H9 (cell line): Measurements from ENCODE around the gene AARSD1. TPM values are rescaled to one million over a fixed set of nuclear protein-coding genes. Genes with fewer than 3 reads are reported as not detected.
A peak's percentile ranks its signal among the peaks of the same experiment; 100 is the strongest.

ENCODE experiments used
- DNase-seq: peaks from one replicate; pipeline ENCODE4 v3.0.0-alpha.2; 2017
- H2AFZ ChIP-seq: one replicate; pipeline ENCODE4 v1.6.1; 2013; ENCODE audit warnings: mild to moderate bottlenecking, low read length, control low read depth, moderate library complexity
- H2AK5ac ChIP-seq: 2 replicates; pipeline ENCODE4 v1.6.1; 2013; ENCODE audit warnings: low read length, control low read depth, mixed read lengths; ENCODE audit not compliant: insufficient read length
- H2BK120ac ChIP-seq: one replicate; pipeline ENCODE4 v1.6.1; 2013; ENCODE audit warnings: low read depth, mild to moderate bottlenecking, low read length, control low read depth, inconsistent platforms; ENCODE audit not compliant: poor library complexity, severe bottlenecking
- H2BK12ac ChIP-seq: 2 replicates; pipeline ENCODE4 v1.6.1; 2013; ENCODE audit warnings: low read length, control low read depth, mixed read lengths, low read depth; ENCODE audit not compliant: insufficient read length
- H2BK15ac ChIP-seq: 2 replicates; pipeline ENCODE4 v1.6.1; 2013; ENCODE audit warnings: low read depth, low read length, control low read depth
- H2BK20ac ChIP-seq: one replicate; pipeline ENCODE4 v1.6.1; 2013; ENCODE audit warnings: low read depth, mild to moderate bottlenecking, low read length, control low read depth, inconsistent platforms; ENCODE audit not compliant: poor library complexity, severe bottlenecking
- H2BK5ac ChIP-seq: 2 replicates; pipeline ENCODE4 v1.6.1; 2013; ENCODE audit warnings: low read length, control low read depth, mixed read lengths; ENCODE audit not compliant: insufficient read length
- H3K14ac ChIP-seq: 2 replicates; pipeline ENCODE4 v1.6.1; 2013; ENCODE audit warnings: low read length, control low read depth; ENCODE audit not compliant: insufficient read depth
- H3K18ac ChIP-seq: 2 replicates; pipeline ENCODE4 v1.6.1; 2013; ENCODE audit warnings: low read depth, mild to moderate bottlenecking, mixed read lengths, low read length, control low read depth; ENCODE audit not compliant: insufficient read length
- H3K23ac ChIP-seq: 2 replicates; pipeline ENCODE4 v1.6.1; 2013; ENCODE audit warnings: low read length, control low read depth, mixed read lengths, low read depth; ENCODE audit not compliant: insufficient read length
- H3K23me2 ChIP-seq: 2 replicates; pipeline ENCODE4 v1.6.1; 2013; ENCODE audit warnings: low read depth, mild to moderate bottlenecking, mixed read lengths, low read length, control low read depth; ENCODE audit not compliant: insufficient read length, poor library complexity, severe bottlenecking
- H3K27ac ChIP-seq: 2 replicates; pipeline ENCODE4 v1.5.1; 2013; ENCODE audit warnings: low read length, control low read depth, mixed read lengths, low read depth; ENCODE audit not compliant: insufficient read length
- H3K27me3 ChIP-seq: 2 replicates; pipeline ENCODE4 v1.6.1; 2013; ENCODE audit warnings: low read length, control low read depth, inconsistent platforms; ENCODE audit not compliant: insufficient read depth
- H3K4ac ChIP-seq: 2 replicates; pipeline ENCODE4 v1.6.1; 2013; ENCODE audit warnings: low read depth, mild to moderate bottlenecking, control low read depth, inconsistent platforms, low read length, moderate library complexity
- H3K4me1 ChIP-seq: 2 replicates; pipeline ENCODE4 v1.6.1; 2013; ENCODE audit warnings: low read length, control low read depth, inconsistent platforms; ENCODE audit not compliant: insufficient read depth
- H3K4me2 ChIP-seq: 2 replicates; pipeline ENCODE4 v1.6.1; 2013; ENCODE audit warnings: low read length, control low read depth, mixed read lengths; ENCODE audit not compliant: insufficient read length, insufficient read depth
- H3K56ac ChIP-seq: 2 replicates; pipeline ENCODE4 v1.6.1; 2013; ENCODE audit warnings: low read depth, mild to moderate bottlenecking, mixed read lengths, low read length, control low read depth; ENCODE audit not compliant: insufficient read length
- H3K79me1 ChIP-seq: 2 replicates; pipeline ENCODE4 v1.6.1; 2013; ENCODE audit warnings: low read depth, mild to moderate bottlenecking, moderate library complexity, low read length, control low read depth, inconsistent platforms; ENCODE audit not compliant: insufficient read depth, poor library complexity, severe bottlenecking
- H3K79me2 ChIP-seq: 2 replicates; pipeline ENCODE4 v1.6.1; 2013; ENCODE audit warnings: low read length, control low read depth, inconsistent platforms; ENCODE audit not compliant: insufficient read depth
- H3K9ac ChIP-seq: 2 replicates; pipeline ENCODE4 v1.6.1; 2013; ENCODE audit warnings: low read length, control low read depth, mixed read lengths; ENCODE audit not compliant: insufficient read length; ENCODE audit errors: extremely low read depth
- H3K9me3 ChIP-seq: one replicate; pipeline ENCODE4 v1.6.1; 2013; ENCODE audit warnings: low read depth, low read length, inconsistent platforms; ENCODE audit not compliant: control insufficient read depth
- H3T11ph ChIP-seq: one replicate; pipeline ENCODE4 v1.6.1; 2013; ENCODE audit warnings: mild to moderate bottlenecking, low read length, control low read depth, inconsistent platforms
- H4K20me1 ChIP-seq: one replicate; pipeline ENCODE4 v1.6.1; 2013; ENCODE audit not compliant: control insufficient read depth, insufficient read length, insufficient read depth
- H4K5ac ChIP-seq: 2 replicates; pipeline ENCODE4 v1.6.1; 2013; ENCODE audit warnings: low read depth, mild to moderate bottlenecking, mixed read lengths, low read length, control low read depth; ENCODE audit not compliant: insufficient read length
- H4K8ac ChIP-seq: replicated peaks from 2 replicates; pipeline ENCODE4 v1.6.1; 2013; ENCODE audit warnings: low read length, control low read depth, mixed read lengths, low read depth; ENCODE audit not compliant: insufficient read length
- H4K91ac ChIP-seq: 2 replicates; pipeline ENCODE4 v1.6.1; 2013; ENCODE audit warnings: low read depth, mild to moderate bottlenecking, moderate library complexity, mixed read lengths, low read length, control low read depth; ENCODE audit not compliant: insufficient read length
- H3K27ac Mint-ChIP-seq, 3 experiments: 2 replicates in 2 of 3; 3 replicates in 1 of 3; pipeline ENCODE4 v1.8.0; 2020 to 2021; ENCODE audit warnings: mixed read lengths in 3 of 3, mild to moderate bottlenecking in 1 of 3, moderate library complexity in 1 of 3
- H3K27me3 Mint-ChIP-seq: 2 replicates; pipeline ENCODE4 v1.8.0; 2021; ENCODE audit warnings: low read depth, mild to moderate bottlenecking, moderate library complexity, mixed read lengths
- H3K36me3 Mint-ChIP-seq, 3 experiments: 2 replicates in 2 of 3; 3 replicates in 1 of 3; pipeline ENCODE4 v1.8.0; 2020 to 2021; ENCODE audit warnings: low read depth in 3 of 3, mixed read lengths in 3 of 3; ENCODE audit not compliant: insufficient read depth in 1 of 3
- H3K4me1 Mint-ChIP-seq, 2 experiments: 2 replicates each; pipeline ENCODE4 v1.8.0; 2020; ENCODE audit warnings: mixed read lengths in 2 of 2
- H3K4me3 Mint-ChIP-seq, 2 experiments: 2 replicates in 1 of 2; 3 replicates in 1 of 2; pipeline ENCODE4 v1.8.0; 2020 to 2021; ENCODE audit warnings: mild to moderate bottlenecking in 2 of 2, mixed read lengths in 2 of 2, moderate library complexity in 1 of 2
- H3K9me3 Mint-ChIP-seq, 2 experiments: 2 replicates in 1 of 2; 3 replicates in 1 of 2; pipeline ENCODE4 v1.8.0; 2020; ENCODE audit warnings: mild to moderate bottlenecking in 2 of 2, mixed read lengths in 2 of 2, moderate library complexity in 1 of 2
- WGBS: extraction: QIAGEN DNeasy Blood & Tissue Kit; methylation state at CpG from one replicate; pipeline ENCODE4 v1.1.7; 2013; ENCODE audit warnings: missing lambda C conversion rate, low lambda C conversion rate, mixed read lengths; ENCODE audit not compliant: insufficient read length; ENCODE audit errors: extremely low coverage; 5-methylcytosine and 5-hydroxymethylcytosine counted together
- total RNA-seq: library from RNA; stranded (reverse); gene quantifications from 2 replicates; pipeline ENCODE4 v1.2.1, GENCODE V29; 2021
- TF ChIP-seq, protein P1 (sequence below): fragments of 200-600 bp; sonication (generic); conservative IDR thresholded peaks from 3 replicates; pipeline ENCODE4 v1.8.0; 2021; ENCODE audit warnings: antibody characterized with exemption, mild to moderate bottlenecking

The AARSD1 gene
- total RNA-seq, 1 experiment from 2014 or later = 68.7 TPM

- Histone ChIP-seq H3K79me1 (no peaks in the 10 kb centered on the region), H2BK15ac (no peak overlapping the region), H3K4ac (no peak overlapping the region), H3K4me1 (peaks cover 3% of the 10 kb centered on the region; the same call in 1 of the 2 replicates), H2AK5ac (no peak overlapping the region), H4K8ac (no peak overlapping the region), H3K23ac (no peak overlapping the region), H2BK20ac (no peak overlapping the region), H2BK120ac (no peak overlapping the region), H2BK5ac (no peak overlapping the region), H2AFZ (no peak overlapping the region), H4K91ac (no peak overlapping the region), H4K20me1 (no peaks in the 10 kb centered on the region), H2BK12ac (no peak overlapping the region), H3K23me2 (no peaks in the 10 kb centered on the region), H3K14ac (no peak overlapping the region), H3T11ph (no peak overlapping the region), H4K5ac (no peak overlapping the region), H3K56ac (no peak overlapping the region), H3K27ac (no peak overlapping the region), H3K27me3 (no peaks in the 10 kb centered on the region), H3K9ac (no peak overlapping the region), H3K79me2 (no peaks in the 10 kb centered on the region), H3K4me2 (no peak overlapping the region), H3K9me3 (no peaks in the 10 kb centered on the region), H3K18ac (no peak overlapping the region)
- DNase-seq = no peak
- no peaks in the 10 kb centered on the region for H3K9me3 Mint-ChIP-seq
- H3K27ac Mint-ChIP-seq = peak overlapping the region in 1 of 3 experiments; percentile 54; a peak in 2 of 7 replicates
- no CpG with 5 or more reads among the region's 3 CpGs for WGBS
- no peaks in the 10 kb centered on the region for H3K36me3 Mint-ChIP-seq
- TF ChIP-seq, protein P1, sequence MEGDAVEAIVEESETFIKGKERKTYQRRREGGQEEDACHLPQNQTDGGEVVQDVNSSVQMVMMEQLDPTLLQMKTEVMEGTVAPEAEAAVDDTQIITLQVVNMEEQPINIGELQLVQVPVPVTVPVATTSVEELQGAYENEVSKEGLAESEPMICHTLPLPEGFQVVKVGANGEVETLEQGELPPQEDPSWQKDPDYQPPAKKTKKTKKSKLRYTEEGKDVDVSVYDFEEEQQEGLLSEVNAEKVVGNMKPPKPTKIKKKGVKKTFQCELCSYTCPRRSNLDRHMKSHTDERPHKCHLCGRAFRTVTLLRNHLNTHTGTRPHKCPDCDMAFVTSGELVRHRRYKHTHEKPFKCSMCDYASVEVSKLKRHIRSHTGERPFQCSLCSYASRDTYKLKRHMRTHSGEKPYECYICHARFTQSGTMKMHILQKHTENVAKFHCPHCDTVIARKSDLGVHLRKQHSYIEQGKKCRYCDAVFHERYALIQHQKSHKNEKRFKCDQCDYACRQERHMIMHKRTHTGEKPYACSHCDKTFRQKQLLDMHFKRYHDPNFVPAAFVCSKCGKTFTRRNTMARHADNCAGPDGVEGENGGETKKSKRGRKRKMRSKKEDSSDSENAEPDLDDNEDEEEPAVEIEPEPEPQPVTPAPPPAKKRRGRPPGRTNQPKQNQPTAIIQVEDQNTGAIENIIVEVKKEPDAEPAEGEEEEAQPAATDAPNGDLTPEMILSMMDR = no peak
- no peaks in the 10 kb centered on the region; the same call in 1 of the 2 replicates for H3K27me3 Mint-ChIP-seq
- H3K4me3 Mint-ChIP-seq = no peak overlapping the region
- peaks cover 17 to 18% of the 10 kb centered on the region in 2 experiments for H3K4me1 Mint-ChIP-seq
Measured at GRCh38 chr17:42920922-42921321, 43.3 kb downstream of the AARSD1 start.
